Natural killer cell (primary cell): ENCODE results near the gene CSNK1G2. TPM values are rescaled to one million over a fixed set of nuclear protein-coding genes. Genes with fewer than 3 reads are reported as not detected.

Source experiments
- ATAC-seq, 3 donors: fragments of 150-1000 bp in 2 of 3; fragments of 200-7000 bp in 1 of 3; cut with Tn5 transposase; 1 replicate in 1 of 3; 2 replicates in 2 of 3; pipeline ENCODE4 v1.10.0; 2021; ENCODE audit warnings: mild to moderate bottlenecking in 2 of 3, moderate library complexity in 2 of 3
- DNase-seq, 2 donors: peaks; one replicate each; pipeline versions ENCODE4 v3.0.0 to v3.0.0-alpha.2; 2013 to 2021; ENCODE audit warnings: mixed read lengths in 1 of 2
- H3K27ac ChIP-seq: one replicate; pipeline ENCODE4 v1.5.1; 2013; ENCODE audit warnings: mild to moderate bottlenecking, low read length
- H3K27me3 ChIP-seq: one replicate; pipeline ENCODE4 v1.6.1; 2013; ENCODE audit warnings: low read length; ENCODE audit not compliant: control insufficient read depth, insufficient read depth
- H3K36me3 ChIP-seq: one replicate; pipeline ENCODE4 v1.6.1; 2013; ENCODE audit warnings: low read length; ENCODE audit not compliant: control insufficient read depth, insufficient read depth
- H3K4me1 ChIP-seq: one replicate; pipeline ENCODE4 v1.6.1; 2013; ENCODE audit warnings: low read length; ENCODE audit not compliant: control insufficient read depth, insufficient read depth
- H3K4me3 ChIP-seq: one replicate; pipeline ENCODE4 v1.5.1; 2013; ENCODE audit warnings: low read length
- H3K9me3 ChIP-seq: one replicate; pipeline ENCODE4 v1.6.1; 2013; ENCODE audit warnings: low read length; ENCODE audit not compliant: control insufficient read depth, insufficient read depth
- H3K27ac Mint-ChIP-seq, 2 donors: one replicate each; pipeline ENCODE4 v1.8.0; 2022; ENCODE audit warnings: mild to moderate bottlenecking in 2 of 2, mixed read lengths in 2 of 2, moderate library complexity in 1 of 2
- H3K27me3 Mint-ChIP-seq, 2 donors: one replicate each; pipeline ENCODE4 v1.8.0; 2022; ENCODE audit warnings: low read depth in 2 of 2, mixed read lengths in 2 of 2
- H3K36me3 Mint-ChIP-seq: one replicate; pipeline ENCODE4 v1.8.0; 2022; ENCODE audit warnings: mixed read lengths
- H3K4me1 Mint-ChIP-seq, 2 donors: one replicate each; pipeline ENCODE4 v1.8.0; 2022; ENCODE audit warnings: mixed read lengths in 2 of 2
- H3K4me3 Mint-ChIP-seq: one replicate; pipeline ENCODE4 v1.8.0; 2022; ENCODE audit warnings: mild to moderate bottlenecking, moderate library complexity, mixed read lengths
- H3K9me3 Mint-ChIP-seq, 2 donors: one replicate each; pipeline ENCODE4 v1.8.0; 2022; ENCODE audit warnings: mixed read lengths in 2 of 2
- WGBS: methylation state at CpG from one replicate; pipeline ENCODE4 v1.1.7; 2013; ENCODE audit warnings: missing lambda C conversion rate; ENCODE audit not compliant: insufficient coverage; 5-methylcytosine and 5-hydroxymethylcytosine counted together
- intact Hi-C: fragments of 100-400 bp; cut with micrococcal nuclease; formaldehyde crosslinking; loops from one replicate; pipeline ENCODE4 v1.14.2; 2022
- total RNA-seq, 4 donors: library from RNA; stranded (reverse); fragments of 120-200 nt in 1 of 4; gene quantifications; one replicate each; pipeline versions ENCODE4 v1.2.3 to v1.2.4, GENCODE V29; 2013 to 2022
- TF ChIP-seq, protein P1 (sequence below): fragments of 200-600 bp; IDR thresholded peaks from one replicate; pipeline ENCODE4 v1.8.0; 2022; ENCODE audit warnings: antibody characterized with exemption

CSNK1G2 gene
- total RNA-seq, 3 donors from 2014 or later (not counting 1 experiment from before 2014, with no cell fraction given) = 138 to 143 (median 139) TPM

DNA sequence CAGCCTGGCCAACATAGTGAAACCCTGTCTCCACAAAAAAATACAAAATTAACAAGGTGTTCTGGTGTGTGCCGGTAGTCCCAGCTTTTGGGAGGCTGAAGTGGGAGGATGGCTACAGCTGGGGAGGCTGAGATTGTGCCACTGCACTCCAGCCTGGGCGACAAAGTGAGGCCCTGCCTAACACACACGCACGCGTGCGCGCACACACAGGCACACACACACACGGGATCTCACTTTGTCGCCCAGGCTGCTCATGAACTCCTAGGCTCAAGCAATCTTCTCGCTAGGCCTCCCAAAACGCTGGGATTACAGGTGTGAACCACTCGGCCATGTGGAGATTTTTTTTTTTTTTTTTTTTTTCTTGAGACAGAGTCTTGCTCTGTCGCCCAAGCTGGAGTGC, 77.8 kb downstream of the CSNK1G2 start:
- ATAC-seq = no peak
- 96% methylated on average over 10 of the region's 13 CpGs for WGBS
- no peak for DNase-seq
- no peaks in the 10 kb centered on the region for H3K27me3 Mint-ChIP-seq
- H3K4me1 Mint-ChIP-seq = peaks cover 8 to 24% of the 10 kb centered on the region in 2 donors
- no peaks in the 10 kb centered on the region for H3K9me3 ChIP-seq
- peaks cover 23% of the 10 kb centered on the region for H3K4me1 ChIP-seq
- H3K4me3 Mint-ChIP-seq = no peak overlapping the region
- H3K27ac ChIP-seq = no peak overlapping the region
- intact Hi-C loops = loop anchor here (1.0 to 5.0 kb wide), 4 partner anchors 34 to 91 kb away; partner anchors contain the start of genes IZUMO4, MKNK2 and MOB3A
- H3K27me3 ChIP-seq = no peaks in the 10 kb centered on the region
- TF ChIP-seq, protein P1, sequence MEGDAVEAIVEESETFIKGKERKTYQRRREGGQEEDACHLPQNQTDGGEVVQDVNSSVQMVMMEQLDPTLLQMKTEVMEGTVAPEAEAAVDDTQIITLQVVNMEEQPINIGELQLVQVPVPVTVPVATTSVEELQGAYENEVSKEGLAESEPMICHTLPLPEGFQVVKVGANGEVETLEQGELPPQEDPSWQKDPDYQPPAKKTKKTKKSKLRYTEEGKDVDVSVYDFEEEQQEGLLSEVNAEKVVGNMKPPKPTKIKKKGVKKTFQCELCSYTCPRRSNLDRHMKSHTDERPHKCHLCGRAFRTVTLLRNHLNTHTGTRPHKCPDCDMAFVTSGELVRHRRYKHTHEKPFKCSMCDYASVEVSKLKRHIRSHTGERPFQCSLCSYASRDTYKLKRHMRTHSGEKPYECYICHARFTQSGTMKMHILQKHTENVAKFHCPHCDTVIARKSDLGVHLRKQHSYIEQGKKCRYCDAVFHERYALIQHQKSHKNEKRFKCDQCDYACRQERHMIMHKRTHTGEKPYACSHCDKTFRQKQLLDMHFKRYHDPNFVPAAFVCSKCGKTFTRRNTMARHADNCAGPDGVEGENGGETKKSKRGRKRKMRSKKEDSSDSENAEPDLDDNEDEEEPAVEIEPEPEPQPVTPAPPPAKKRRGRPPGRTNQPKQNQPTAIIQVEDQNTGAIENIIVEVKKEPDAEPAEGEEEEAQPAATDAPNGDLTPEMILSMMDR = no peak
- no peak overlapping the region for H3K27ac Mint-ChIP-seq
- no peaks in the 10 kb centered on the region for H3K36me3 ChIP-seq
- H3K4me3 ChIP-seq = no peak overlapping the region
- no peaks in the 10 kb centered on the region for H3K9me3 Mint-ChIP-seq
- no peaks in the 10 kb centered on the region for H3K36me3 Mint-ChIP-seq

DNA sequence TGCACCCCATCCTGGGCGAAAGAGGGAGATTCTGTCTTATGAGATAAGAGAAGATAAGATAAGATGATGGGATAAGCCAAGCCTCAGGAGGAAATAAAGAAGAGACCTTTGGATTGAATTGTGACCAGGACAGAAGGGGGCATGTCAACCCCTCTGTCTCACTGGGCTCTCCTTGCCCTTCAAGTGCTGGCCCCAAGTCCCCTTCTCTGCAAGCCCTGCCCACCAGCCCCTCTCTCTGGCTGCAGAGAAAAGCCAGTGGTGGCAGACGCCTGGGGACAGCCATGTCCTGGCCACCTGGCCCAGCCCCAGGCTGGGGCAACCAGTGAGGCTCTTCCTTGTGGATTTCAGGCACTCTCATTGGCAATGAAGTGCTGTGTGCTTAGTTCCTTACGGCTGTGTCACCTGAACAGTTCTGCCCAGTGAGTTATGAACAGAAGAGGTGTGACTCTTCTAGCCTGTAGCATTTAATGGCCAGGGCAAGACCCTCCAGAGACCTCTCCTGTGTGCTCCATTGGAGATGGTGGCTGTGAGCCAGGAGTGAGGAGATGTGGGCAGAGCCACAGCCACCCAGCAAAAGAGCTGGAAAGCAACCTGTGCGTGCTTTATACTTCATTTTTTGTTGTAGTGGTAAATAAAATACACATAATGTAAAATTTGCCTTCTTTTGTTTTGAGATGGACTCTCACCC, 80.6 kb downstream of the CSNK1G2 start:
- TF ChIP-seq, protein P1 = no peak
- no peaks in the 10 kb centered on the region for H3K27me3 Mint-ChIP-seq
- DNase-seq (no peak), ATAC-seq (no peak)
- H3K4me3 Mint-ChIP-seq = no peak overlapping the region
- no peaks in the 10 kb centered on the region for H3K9me3 ChIP-seq
- H3K36me3 ChIP-seq = no peaks in the 10 kb centered on the region
- H3K4me1 ChIP-seq = peaks cover 2% of the 10 kb centered on the region
- no peaks in the 10 kb centered on the region for H3K27me3 ChIP-seq
- peaks cover 6 to 8% of the 10 kb centered on the region in 2 donors for H3K4me1 Mint-ChIP-seq
- H3K27ac ChIP-seq = no peak overlapping the region
- 86% methylated on average over 4 of the region's 4 CpGs for whole genome bisulfite sequencing
- H3K9me3 Mint-ChIP-seq = no peaks in the 10 kb centered on the region
- intact Hi-C loops = no loop called here
- no peak overlapping the region for H3K27ac Mint-ChIP-seq
- no peaks in the 10 kb centered on the region for H3K36me3 Mint-ChIP-seq
- no peak overlapping the region for H3K4me3 ChIP-seq

DNA sequence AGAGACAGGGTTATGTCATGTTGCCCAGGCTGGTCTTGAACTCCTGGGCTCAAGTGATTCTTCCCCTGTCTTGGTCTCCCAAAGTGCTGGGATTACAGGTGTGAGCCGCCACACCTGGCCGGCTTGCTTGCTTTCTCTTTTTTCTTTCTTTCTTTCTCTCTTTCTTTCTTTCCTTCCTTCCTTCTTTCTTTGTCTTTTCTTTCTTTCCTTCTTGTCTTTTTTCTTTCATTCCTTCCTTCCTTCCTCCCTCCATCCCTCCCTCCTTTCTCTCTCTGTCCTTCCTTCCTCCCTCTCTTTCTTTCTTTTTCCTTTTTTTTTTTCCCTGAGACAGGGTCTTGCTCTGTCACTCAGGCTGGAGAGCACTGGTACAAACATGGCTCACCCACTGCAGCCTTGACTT, 81.3 kb downstream of the CSNK1G2 start:
- H3K36me3 ChIP-seq = no peaks in the 10 kb centered on the region
- no peaks in the 10 kb centered on the region for H3K27me3 ChIP-seq
- WGBS = 95% methylated on average over 2 of the region's 2 CpGs
- no peak overlapping the region for H3K4me3 ChIP-seq
- Mint-ChIP-seq H3K4me1 (peaks cover 6 to 8% of the 10 kb centered on the region in 2 donors), H3K27me3 (no peaks in the 10 kb centered on the region), H3K4me3 (no peak overlapping the region), H3K9me3 (no peaks in the 10 kb centered on the region), H3K36me3 (no peaks in the 10 kb centered on the region), H3K27ac (no peak overlapping the region)
- DNase-seq (no peak), ATAC-seq (no peak)
- no peaks in the 10 kb centered on the region for H3K4me1 ChIP-seq
- no peaks in the 10 kb centered on the region for H3K9me3 ChIP-seq
- TF ChIP-seq, protein P1 = no peak
- no peak overlapping the region for H3K27ac ChIP-seq
- intact Hi-C loops = no loop called here

DNA sequence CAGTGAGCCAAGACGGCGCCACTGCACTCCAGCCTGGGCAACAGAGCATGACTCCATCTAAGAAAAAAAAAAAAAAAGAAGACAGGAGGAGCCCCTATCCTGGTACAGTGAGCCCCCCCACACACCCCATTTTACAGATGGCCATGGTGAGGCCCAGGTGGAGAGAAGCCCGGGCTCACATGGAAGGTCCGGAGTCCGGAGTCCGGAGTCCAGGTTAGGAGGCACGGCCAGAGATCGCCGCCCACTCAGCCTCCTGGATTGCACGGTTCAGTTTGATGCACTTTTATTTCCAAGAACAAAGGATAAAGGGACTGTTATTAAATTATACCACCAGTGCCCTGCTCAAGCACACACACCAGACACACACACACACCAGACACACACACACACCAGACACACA, 85.8 kb downstream of the CSNK1G2 start:
- Histone ChIP-seq H3K4me3 (no peak overlapping the region), H3K4me1 (peaks cover 3% of the 10 kb centered on the region), H3K36me3 (no peaks in the 10 kb centered on the region), H3K27me3 (no peaks in the 10 kb centered on the region), H3K9me3 (no peaks in the 10 kb centered on the region), H3K27ac (no peak overlapping the region)
- no peaks in the 10 kb centered on the region for H3K9me3 Mint-ChIP-seq
- TF ChIP-seq, protein P1 = no peak
- H3K4me1 Mint-ChIP-seq = no peaks in the 10 kb centered on the region
- H3K27me3 Mint-ChIP-seq = no peaks in the 10 kb centered on the region
- ATAC-seq = no peak
- intact Hi-C loops = no loop called here
- H3K36me3 Mint-ChIP-seq = no peaks in the 10 kb centered on the region
- H3K4me3 Mint-ChIP-seq = no peak overlapping the region
- no peak for DNase-seq
- H3K27ac Mint-ChIP-seq = no peak overlapping the region
- WGBS = 95% methylated on average over 10 of the region's 10 CpGs
